HG03354 (cell line): ENCODE measurements around the gene PCIF1.
A peak's percentile ranks its signal among the peaks of the same experiment; 100 is the strongest.

Source experiments
- ATAC-seq: cut with Tn5 transposase; IDR thresholded peaks from one replicate; pipeline ENCODE4 v1.9.1; 2021; ENCODE audit warnings: mild to moderate bottlenecking; ENCODE audit not compliant: unreplicated experiment, poor library complexity, severe bottlenecking

Gene PCIF1

GRCh38 chr20:45902199-45902701, 32.2 kb upstream of the PCIF1 start:
- ATAC-seq, result no peak

GRCh38 chr20:45904583-45905504, 29.6 kb upstream of the PCIF1 start:
- no peak for ATAC-seq

GRCh38 chr20:45905505-45906079, 28.9 kb upstream of the PCIF1 start:
- ATAC-seq, result no peak

GRCh38 chr20:45907219-45907948, 27.1 kb upstream of the PCIF1 start:
- no peak for ATAC-seq

- no peak for ATAC-seq
Measured at GRCh38 chr20:45908084-45908483, 26.4 kb upstream of the PCIF1 start.

GRCh38 chr20:45909336-45909808, 25.1 kb upstream of the PCIF1 start:
- no peak for ATAC-seq

GRCh38 chr20:45909817-45910669, 24.4 kb upstream of the PCIF1 start:
- no peak for ATAC-seq

GRCh38 chr20:45910670-45911485, 23.6 kb upstream of the PCIF1 start:
- ATAC-seq, result peak; percentile 93

GRCh38 chr20:45911486-45912343, 22.8 kb upstream of the PCIF1 start, which contains the start of gene PLTP:
TSS of gene PLTP (minus strand) at chr20:45912155. CDS start at chr20:45911452, 703 bp downstream.
- no peak for ATAC-seq

- no peak for ATAC-seq
Measured at GRCh38 chr20:45912344-45912682, 22.2 kb upstream of the PCIF1 start.

GRCh38 chr20:45913116-45913515, 21.4 kb upstream of the PCIF1 start:
- no peak for ATAC-seq

- no peak for ATAC-seq
Measured at GRCh38 chr20:45917790-45918141, 16.7 kb upstream of the PCIF1 start.

GRCh38 chr20:45918182-45918737, 16.2 kb upstream of the PCIF1 start:
- no peak for ATAC-seq

GRCh38 chr20:45918779-45919537, 15.5 kb upstream of the PCIF1 start:
- ATAC-seq, result no peak

- ATAC-seq, result no peak
Measured at GRCh38 chr20:45919542-45920399, 14.7 kb upstream of the PCIF1 start.
